Smooth muscle cell (in vitro differentiated cells): Measurements from ENCODE around the gene SPAAR. TPM values are rescaled to one million over a fixed set of nuclear protein-coding genes. Genes with fewer than 3 reads are reported as not detected.

ENCODE experiments used
- DNase-seq: peaks from one replicate; lab custom pipeline; 2025; ENCODE audit not compliant: unreplicated experiment; lab: John Stamatoyannopoulos, UW
- H2AFZ ChIP-seq: fragments of 200-600 bp; sonication (generic); 2 replicates; pipeline ENCODE4 v1.6.0; 2016; ENCODE audit warnings: antibody characterized with exemption, low read depth, mild to moderate bottlenecking
- H3F3A ChIP-seq: fragments of 200-600 bp; sonication (generic); 2 replicates; pipeline ENCODE4 v1.6.0; 2017; ENCODE audit warnings: antibody characterized with exemption, low read depth
- H3K27ac ChIP-seq: fragments of 200-600 bp; sonication (generic); 2 replicates; pipeline ENCODE4 v1.5.1; 2016; ENCODE audit warnings: low read depth, mild to moderate bottlenecking
- H3K27me3 ChIP-seq: fragments of 200-600 bp; sonication (generic); 2 replicates; pipeline ENCODE4 v1.6.1; 2016; ENCODE audit warnings: low read depth, mild to moderate bottlenecking
- H3K36me3 ChIP-seq: fragments of 200-600 bp; sonication (generic); 2 replicates; pipeline ENCODE4 v1.5.1; 2016; ENCODE audit warnings: low read depth
- H3K4me1 ChIP-seq: fragments of 200-600 bp; sonication (generic); 2 replicates; pipeline ENCODE4 v1.5.1; 2016; ENCODE audit warnings: low read depth
- H3K4me2 ChIP-seq: fragments of 200-600 bp; sonication (generic); 2 replicates; pipeline ENCODE4 v1.6.0; 2016; ENCODE audit warnings: mild to moderate bottlenecking
- H3K4me3 ChIP-seq: fragments of 200-600 bp; sonication (generic); 2 replicates; pipeline ENCODE4 v1.5.1; 2016; ENCODE audit warnings: mild to moderate bottlenecking
- H3K79me2 ChIP-seq: fragments of 200-600 bp; sonication (generic); 2 replicates; pipeline ENCODE4 v1.6.0; 2016; ENCODE audit warnings: low read depth, mild to moderate bottlenecking
- H3K9ac ChIP-seq: fragments of 200-600 bp; sonication (generic); 2 replicates; pipeline ENCODE4 v1.6.0; 2016; ENCODE audit warnings: low read depth
- H3K9me3 ChIP-seq: fragments of 200-600 bp; sonication (generic); replicated peaks from 2 replicates; pipeline ENCODE4 v1.5.1; 2016; ENCODE audit warnings: low read depth
- H4K20me1 ChIP-seq: fragments of 200-600 bp; sonication (generic); 2 replicates; pipeline ENCODE4 v1.6.0; 2016; ENCODE audit warnings: low read depth
- CTCF ChIP-seq: fragments of 200-600 bp; sonication (generic); IDR thresholded peaks from 2 replicates; pipeline ENCODE4 v1.5.1; 2017; ENCODE audit warnings: borderline replicate concordance, mild to moderate bottlenecking, antibody characterized with exemption; ENCODE audit not compliant: insufficient read depth, poor library complexity, severe bottlenecking
- WGBS: methylation state at CpG from one replicate; pipeline ENCODE4 v1.1.7; 2016; ENCODE audit warnings: low lambda C conversion rate; 5-methylcytosine and 5-hydroxymethylcytosine counted together
- polyA plus RNA-seq: library from polyadenylated mRNA; unstranded; fragments of >200 nt; fragmentation: Nextera tagmentation; extraction: Ambion mirVana; gene quantifications from 2 replicates; pipeline ENCODE4 v1.2.1, GENCODE V29; 2016
- total RNA-seq: library from RNA; depleted of rRNA; stranded (reverse); fragments of >200 nt; gene quantifications from 2 replicates; pipeline ENCODE4 v1.2.3, GENCODE V29; 2014

SPAAR gene
- total and polyA plus RNA-seq, 2 experiments from 2014 or later, result 0.26 TPM; not detected in 1

GRCh38 chr9:35915681-35916294 lies 6.5 kb downstream of the SPAAR start:
- Histone ChIP-seq H3K36me3 (no peaks in the 10 kb centered on the region), H3F3A (peaks cover 8% of the 10 kb centered on the region), H2AFZ (no peak overlapping the region), H3K9ac (no peak overlapping the region), H3K9me3 (no peaks in the 10 kb centered on the region), H3K27me3 (no peaks in the 10 kb centered on the region), H3K27ac (no peak overlapping the region), H3K4me3 (no peak overlapping the region), H3K4me1 (no peaks in the 10 kb centered on the region), H3K4me2 (no peak overlapping the region), H3K79me2 (no peaks in the 10 kb centered on the region), H4K20me1 (no peaks in the 10 kb centered on the region)
- no peak for TF ChIP-seq CTCF
- DNase-seq, result no peak
- 84% methylated on average over 16 of the region's 16 CpGs for WGBS

- Histone ChIP-seq H3K27ac (no peak overlapping the region), H3F3A (peaks cover 8% of the 10 kb centered on the region), H3K4me1 (no peaks in the 10 kb centered on the region), H2AFZ (no peak overlapping the region), H3K36me3 (no peaks in the 10 kb centered on the region), H3K4me2 (no peak overlapping the region), H3K9ac (no peak overlapping the region), H3K27me3 (no peaks in the 10 kb centered on the region), H3K9me3 (no peaks in the 10 kb centered on the region), H3K79me2 (no peaks in the 10 kb centered on the region), H3K4me3 (no peak overlapping the region), H4K20me1 (no peaks in the 10 kb centered on the region)
- WGBS, result 92% methylated on average over 4 of the region's 4 CpGs
- no peak for DNase-seq
- TF ChIP-seq CTCF, result no peak
These were observed 8.0 kb downstream of the SPAAR start for GRCh38 chr9:35917261-35917660.

- Histone ChIP-seq H3K4me2 (no peak overlapping the region), H3K4me3 (no peak overlapping the region), H3K4me1 (peaks cover 3% of the 10 kb centered on the region), H3K79me2 (no peaks in the 10 kb centered on the region), H3K36me3 (no peaks in the 10 kb centered on the region), H3K9ac (no peak overlapping the region), H2AFZ (no peak overlapping the region), H4K20me1 (no peaks in the 10 kb centered on the region), H3K27ac (no peak overlapping the region), H3K27me3 (no peaks in the 10 kb centered on the region), H3F3A (peaks cover 8% of the 10 kb centered on the region), H3K9me3 (no peaks in the 10 kb centered on the region)
- TF ChIP-seq CTCF, result no peak
- WGBS, result 89% methylated on average over 3 of the region's 3 CpGs
- DNase-seq, result no peak
These were observed 9.5 kb downstream of the SPAAR start for GRCh38 chr9:35918780-35919179.
